IMR-90 (cell line): ENCODE measurements around the gene ARMH2. TPM values are rescaled to one million over a fixed set of nuclear protein-coding genes. Genes with fewer than 3 reads are reported as not detected.
A peak's percentile ranks its signal among the peaks of the same experiment; 100 is the strongest.

Source experiments
- ATAC-seq: fragments of 200-7000 bp; cut with Tn5 transposase; 2 replicates; pipeline ENCODE4 v1.9.1; 2020; ENCODE audit warnings: low read depth, mild to moderate bottlenecking, moderate library complexity
- BruUV-seq: library from RNA; stranded (reverse); fragments of 400-500 nt; replicated peaks from 2 replicates; lab custom pipeline; 2021; lab: Mats Ljungman, UMichigan
- CTCF ChIA-PET: fragments of 300-600 bp; formaldehyde crosslinking; extraction: SDS; loops from one replicate; lab custom pipeline; 2021; ENCODE audit warnings: antibody characterized with exemption; lab: Yijun Ruan, JAX
- POLR2A ChIA-PET: fragments of 300-600 bp; sonication (Branson Sonifier 250); formaldehyde crosslinking; loops from one replicate; lab custom pipeline; 2022; ENCODE audit warnings: antibody characterized with exemption; ENCODE audit not compliant: unreplicated experiment; lab: Charles Lee
- DNase-seq: peaks from one replicate; pipeline ENCODE4 v3.0.0; 2013
- H2AFZ ChIP-seq: replicated peaks from 2 replicates; pipeline ENCODE3; 2013; ENCODE audit warnings: low read length, mild to moderate bottlenecking; ENCODE audit not compliant: poor library complexity
- H2AK5ac ChIP-seq: 2 replicates; pipeline ENCODE4 v1.6.1; 2013; ENCODE audit warnings: low read depth, low read length, inconsistent platforms
- H2AK9ac ChIP-seq: replicated peaks from 2 replicates; pipeline ENCODE3; 2013; ENCODE audit warnings: mild to moderate bottlenecking, low read depth, low read length, moderate library complexity; ENCODE audit not compliant: poor library complexity
- H2BK120ac ChIP-seq: 2 replicates; pipeline ENCODE4 v1.6.1; 2013; ENCODE audit warnings: low read depth, low read length, inconsistent platforms
- H2BK15ac ChIP-seq: 3 replicates; pipeline ENCODE4 v1.6.1; 2013; ENCODE audit warnings: low read depth, low read length, inconsistent platforms
- H2BK20ac ChIP-seq: 2 replicates; pipeline ENCODE4 v1.6.1; 2013; ENCODE audit warnings: low read depth, mild to moderate bottlenecking, inconsistent platforms, low read length, moderate library complexity
- H2BK5ac ChIP-seq: 2 replicates; pipeline ENCODE4 v1.6.1; 2013; ENCODE audit warnings: mild to moderate bottlenecking, low read depth, low read length, inconsistent platforms; ENCODE audit not compliant: poor library complexity, severe bottlenecking
- H3K14ac ChIP-seq: replicated peaks from 2 replicates; pipeline ENCODE4 v1.6.1; 2013; ENCODE audit warnings: low read depth, low read length, inconsistent platforms
- H3K18ac ChIP-seq: 2 replicates; pipeline ENCODE4 v1.6.1; 2013; ENCODE audit warnings: low read depth, low read length, control low read depth
- H3K23ac ChIP-seq: 2 replicates; pipeline ENCODE4 v1.6.1; 2013; ENCODE audit warnings: low read depth, low read length, inconsistent platforms
- H3K27ac ChIP-seq: 2 replicates; pipeline ENCODE4 v1.5.1; 2013; ENCODE audit warnings: mild to moderate bottlenecking, control low read depth, low read length; ENCODE audit not compliant: insufficient read depth
- H3K27me3 ChIP-seq: 2 replicates; pipeline ENCODE4 v1.6.1; 2013; ENCODE audit warnings: low read length; ENCODE audit not compliant: control insufficient read depth, insufficient read depth
- H3K36me3 ChIP-seq: 2 replicates; pipeline ENCODE4 v1.6.1; 2013; ENCODE audit warnings: low read length, mixed read lengths; ENCODE audit not compliant: control insufficient read depth, insufficient read depth
- H3K4ac ChIP-seq: 2 replicates; pipeline ENCODE4 v1.6.1; 2013; ENCODE audit warnings: low read depth, low read length, inconsistent platforms
- H3K4me1 ChIP-seq: 2 replicates; pipeline ENCODE4 v1.6.1; 2013; ENCODE audit warnings: low read length, mixed read lengths; ENCODE audit not compliant: control insufficient read depth, insufficient read depth
- H3K4me2 ChIP-seq: 2 replicates; pipeline ENCODE4 v1.6.1; 2013; ENCODE audit warnings: low read depth, mild to moderate bottlenecking, control low read depth, low read length, moderate library complexity
- H3K4me3 ChIP-seq: 2 replicates; pipeline ENCODE4 v1.5.1; 2013; ENCODE audit warnings: low read depth, mild to moderate bottlenecking, control low read depth, low read length, moderate library complexity; ENCODE audit not compliant: insufficient read depth
- H3K56ac ChIP-seq: 2 replicates; pipeline ENCODE4 v1.6.1; 2013; ENCODE audit warnings: low read length, inconsistent platforms; ENCODE audit not compliant: insufficient read depth; ENCODE audit errors: extremely low read depth
- H3K79me1 ChIP-seq, 2 experiments: 2 replicates each; pipeline ENCODE4 v1.6.1; 2013; ENCODE audit warnings: low read length in 2 of 2, inconsistent platforms in 1 of 2, low read depth in 1 of 2
- H3K9ac ChIP-seq: 2 replicates; pipeline ENCODE4 v1.6.1; 2013; ENCODE audit warnings: low read depth, low read length, control low read depth
- H3K9me1 ChIP-seq: 2 replicates; pipeline ENCODE4 v1.6.1; 2013; ENCODE audit warnings: low read length, inconsistent platforms; ENCODE audit not compliant: insufficient read depth
- H3K9me3 ChIP-seq: 2 replicates; pipeline ENCODE4 v1.6.1; 2013; ENCODE audit warnings: low read length; ENCODE audit not compliant: control insufficient read depth, insufficient read depth
- H4K20me1 ChIP-seq: 2 replicates; pipeline ENCODE4 v1.6.1; 2013; ENCODE audit warnings: low read length, inconsistent platforms; ENCODE audit not compliant: insufficient read depth
- H4K5ac ChIP-seq: 2 replicates; pipeline ENCODE4 v1.6.1; 2013; ENCODE audit warnings: mild to moderate bottlenecking, low read depth, low read length, control low read depth
- H4K8ac ChIP-seq, 2 experiments: 2 replicates each; pipeline ENCODE4 v1.6.1; 2013; ENCODE audit warnings: low read depth in 2 of 2, low read length in 2 of 2, control low read depth in 1 of 2, inconsistent platforms in 1 of 2
- H4K91ac ChIP-seq: 2 replicates; pipeline ENCODE4 v1.6.1; 2013; ENCODE audit warnings: low read depth, low read length, inconsistent platforms; ENCODE audit not compliant: insufficient read depth
- MAFK ChIP-seq: IDR thresholded peaks from 2 replicates; pipeline ENCODE4 v1.6.1; 2012; ENCODE audit warnings: low read depth, low read length, improper control_type of control experiment
- NFE2L2 ChIP-seq: fragments of 150-350 bp; IDR thresholded peaks from 2 replicates; pipeline ENCODE4 v1.6.1; 2016; ENCODE audit warnings: low read depth, mild to moderate bottlenecking, low read length
- WGBS, 2 experiments: methylation state at CpG; one replicate each; pipeline versions ENCODE4 v1.1.5 to v1.1.7; 2013; ENCODE audit warnings: missing lambda C conversion rate in 2 of 2; ENCODE audit not compliant: insufficient read length in 1 of 2; ENCODE audit errors: extremely low coverage in 2 of 2; 5-methylcytosine and 5-hydroxymethylcytosine counted together
- dilution Hi-C: fragments of 300-500 bp; cut with HindIII; formaldehyde crosslinking; loops from one replicate; pipeline ENCODE4 v1.14.3; 2018; ENCODE audit warnings: low sequenced_read_pairs; ENCODE audit not compliant: unreplicated experiment
- in situ Hi-C: fragments of 300-500 bp; cut with MboI; formaldehyde crosslinking; loops from 3 replicates; pipeline ENCODE4 v1.14.3; 2019; ENCODE audit warnings: low sequenced_read_pairs, inconsistent platforms, mixed read lengths
- intact Hi-C: fragments of 100-400 bp; cut with micrococcal nuclease; formaldehyde crosslinking; loops from 2 replicates; pipeline ENCODE4 v1.10.0; 2022
- polyA plus RNA-seq, 3 experiments: library from polyadenylated mRNA; depleted of rRNA; stranded (reverse); fragments of >200 nt; gene quantifications; 2 replicates each; pipeline ENCODE4 v1.2.3, GENCODE V29; 2012; ENCODE audit warnings: low replicate concordance in 1 of 3
- total RNA-seq: library from RNA; depleted of rRNA; stranded (reverse); fragments of >200 nt; gene quantifications from 2 replicates; pipeline ENCODE4 v1.2.3, GENCODE V29; 2012

ARMH2 gene
- total and polyA plus RNA-seq, 2 of the 4 experiments (the other 2 are of a cell fraction): not detected

- H3K14ac ChIP-seq: no peak overlapping the region
- H3K27me3 ChIP-seq: no peaks in the 10 kb centered on the region
- DNase-seq: no peak
- 89% methylated on average over 3 of the region's 5 CpGs; no CpG with 5 or more reads in 1 of the 2 experiments for WGBS, 2 experiments
- no peak overlapping the region for H2BK5ac ChIP-seq
- H3K56ac ChIP-seq: no peak overlapping the region
- no peak overlapping the region for H2BK20ac ChIP-seq
- H3K9me1 ChIP-seq: 0 out of 2 replicates have a peak, but pooled peaks cover 4% of the 10 kb centered on the region
- BruUV-seq: no TSS peak
- no peak overlapping the region for H3K18ac ChIP-seq
- no peak overlapping the region for H4K91ac ChIP-seq
- no peak for TF ChIP-seq NFE2L2
- peak; percentile 51 for TF ChIP-seq MAFK
- in situ Hi-C loops (no loop called here), intact Hi-C loops (no loop called here), dilution Hi-C loops (loop anchor here (25.0 kb wide), 1 partner anchor 248 kb away; no protein-coding TSS in a partner anchor)
- no peak for ATAC-seq
- no peak overlapping the region for H2AK5ac ChIP-seq
- no peak overlapping the region for H2AK9ac ChIP-seq
- no peak overlapping the region for H3K27ac ChIP-seq
- no peak overlapping the region for H2AFZ ChIP-seq
- no peaks in the 10 kb centered on the region for H4K20me1 ChIP-seq
- H3K4ac ChIP-seq: no peak overlapping the region
- H3K9me3 ChIP-seq: no peaks in the 10 kb centered on the region
- H3K36me3 ChIP-seq: peaks cover 12% of the 10 kb centered on the region
- no peak overlapping the region for H2BK120ac ChIP-seq
- no peak overlapping the region for H3K4me2 ChIP-seq
- no peaks in the 10 kb centered on the region for H3K4me1 ChIP-seq
- H3K9ac ChIP-seq: no peak overlapping the region
- no peak overlapping the region for H3K23ac ChIP-seq
- H4K8ac ChIP-seq: no peak overlapping the region
- ChIA-PET CTCF (interaction anchor here (0.6 kb wide), 1 partner anchor 9 kb away, joined by 4 read pairs; no protein-coding TSS in a partner anchor), POLR2A (no interaction called here)
- no peak overlapping the region for H3K4me3 ChIP-seq
- no peak overlapping the region for H2BK15ac ChIP-seq
- no peaks in the 10 kb centered on the region for H3K79me1 ChIP-seq
- H4K5ac ChIP-seq: no peak overlapping the region
Observed at GRCh38 chr6:24838994-24839393, 40.3 kb upstream of the ARMH2 start.
